Kasumi-1 (cell line): ENCODE measurements around the gene AGFG2.

Experiments used
- DNase-seq, 2 experiments: peaks; one replicate each; lab custom pipeline; 2025; lab: John Stamatoyannopoulos, UW

The AGFG2 gene

GRCh38 chr7:100613412-100614175 is 74.6 kb downstream of the AGFG2 start:
- peak; percentile 52 to 53 for DNase-seq

- no peak for DNase-seq
Observed at GRCh38 chr7:100614308-100614861, 75.4 kb downstream of the AGFG2 start.
